IPS-15b (cell line): ENCODE measurements around the gene NRP1.

Source experiments
- H3K27me3 ChIP-seq: one replicate; pipeline ENCODE4 v1.6.1; 2013; ENCODE audit warnings: low read length; ENCODE audit not compliant: control insufficient read depth, insufficient read depth
- H3K36me3 ChIP-seq: one replicate; pipeline ENCODE4 v1.6.1; 2013; ENCODE audit warnings: low read length; ENCODE audit not compliant: control insufficient read depth, insufficient read depth
- H3K4me1 ChIP-seq: one replicate; pipeline ENCODE4 v1.6.1; 2013; ENCODE audit warnings: mild to moderate bottlenecking, low read length; ENCODE audit not compliant: control insufficient read depth, insufficient read depth
- H3K4me3 ChIP-seq: one replicate; pipeline ENCODE4 v1.5.1; 2013; ENCODE audit warnings: low read depth, low read length
- H3K9ac ChIP-seq: one replicate; pipeline ENCODE4 v1.6.1; 2013; ENCODE audit warnings: low read depth, mild to moderate bottlenecking, low read length
- H3K9me3 ChIP-seq: one replicate; pipeline ENCODE4 v1.6.1; 2013; ENCODE audit warnings: mild to moderate bottlenecking, low read length; ENCODE audit not compliant: control insufficient read depth, insufficient read depth

Gene NRP1

DNA sequence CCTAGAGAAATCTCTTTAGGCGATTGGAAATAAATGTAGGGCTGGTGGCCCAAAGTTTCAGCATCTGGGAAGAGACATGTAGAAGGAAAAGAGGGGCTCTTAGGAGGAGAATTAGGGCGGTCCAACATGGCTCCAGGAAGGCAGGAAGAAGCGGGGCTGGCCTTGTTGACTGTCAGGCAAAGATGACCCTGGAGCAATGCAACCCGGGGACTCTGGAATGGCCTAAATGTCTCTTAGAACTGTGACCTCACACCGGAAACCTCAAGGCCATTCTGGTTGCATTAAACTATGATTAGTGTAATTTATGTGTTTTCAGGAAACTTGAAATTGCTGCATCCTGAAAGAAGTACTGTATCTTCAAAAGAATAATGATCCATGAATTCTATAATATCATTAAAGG is 66.8 kb downstream of the NRP1 start:
- H3K9ac ChIP-seq = no peak overlapping the region
- no peaks in the 10 kb centered on the region for H3K36me3 ChIP-seq
- no peak overlapping the region for H3K4me3 ChIP-seq
- peaks cover 7% of the 10 kb centered on the region for H3K4me1 ChIP-seq
- H3K27me3 ChIP-seq = no peaks in the 10 kb centered on the region
- H3K9me3 ChIP-seq = no peaks in the 10 kb centered on the region

DNA sequence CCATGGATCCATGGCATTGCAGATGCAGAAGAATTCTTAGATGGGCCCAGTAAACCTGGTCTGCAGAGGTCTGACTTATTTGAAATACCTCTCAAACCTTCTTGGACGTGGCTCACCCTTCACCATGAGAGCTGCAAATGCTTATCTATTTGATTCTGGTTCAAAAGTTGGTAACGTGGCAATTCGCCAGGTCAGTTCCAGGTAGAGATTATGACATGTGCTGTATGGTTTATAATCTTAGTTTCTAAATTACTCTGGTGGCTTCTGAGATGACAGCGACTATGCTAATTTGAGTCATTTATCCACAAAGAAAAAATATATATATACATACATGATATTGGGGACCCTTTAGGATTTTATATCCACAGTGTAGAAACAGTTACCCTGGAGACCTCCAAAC is 68.8 kb downstream of the NRP1 start:
- no peaks in the 10 kb centered on the region for H3K27me3 ChIP-seq
- no peak overlapping the region for H3K4me3 ChIP-seq
- H3K9me3 ChIP-seq = no peaks in the 10 kb centered on the region
- no peaks in the 10 kb centered on the region for H3K36me3 ChIP-seq
- H3K4me1 ChIP-seq = no peaks in the 10 kb centered on the region
- no peak overlapping the region for H3K9ac ChIP-seq

DNA sequence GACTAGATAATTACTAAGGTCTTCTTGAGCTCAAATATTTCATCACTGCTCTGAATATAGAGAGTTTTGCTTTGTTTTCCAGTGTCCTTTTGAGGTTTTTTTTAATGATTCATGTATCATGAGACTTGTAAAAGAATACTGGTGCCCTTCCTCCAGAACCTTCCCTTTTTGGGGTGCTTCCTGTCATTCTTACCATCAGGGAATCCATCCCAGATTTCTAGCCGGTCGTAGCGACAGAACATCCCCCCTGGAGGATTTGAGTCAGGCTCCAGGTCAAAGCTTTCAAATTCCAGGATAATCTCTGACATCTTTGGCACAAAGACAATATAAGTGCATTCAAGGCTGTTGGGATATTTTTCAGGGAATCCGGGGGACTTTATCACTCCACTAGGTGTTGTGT is 71.0 kb downstream of the NRP1 start:
- Histone ChIP-seq H3K4me3 (no peak overlapping the region), H3K9me3 (no peaks in the 10 kb centered on the region), H3K27me3 (no peaks in the 10 kb centered on the region), H3K9ac (no peak overlapping the region), H3K4me1 (no peaks in the 10 kb centered on the region), H3K36me3 (no peaks in the 10 kb centered on the region)

DNA sequence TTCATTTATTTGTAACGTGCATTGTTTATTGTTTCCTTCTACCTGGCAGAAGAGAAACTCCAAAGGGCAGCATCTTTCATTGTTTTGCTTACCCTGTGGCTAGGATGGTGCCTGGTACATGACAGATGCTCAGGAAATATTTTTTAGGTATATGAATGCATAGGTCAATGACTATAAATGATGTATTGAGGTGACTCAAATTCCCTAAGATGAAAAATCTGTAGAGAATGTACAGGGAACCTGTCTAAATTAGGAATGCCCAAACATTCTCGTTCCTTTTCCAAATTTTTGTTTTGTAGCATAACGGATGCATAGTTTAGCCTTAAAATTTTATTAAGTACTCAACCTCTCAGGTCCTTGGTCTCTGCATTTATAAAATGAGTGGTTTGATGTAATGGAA is 71.6 kb downstream of the NRP1 start:
- Histone ChIP-seq H3K27me3 (no peaks in the 10 kb centered on the region), H3K36me3 (no peaks in the 10 kb centered on the region), H3K9me3 (no peaks in the 10 kb centered on the region), H3K4me3 (no peak overlapping the region), H3K9ac (no peak overlapping the region), H3K4me1 (no peaks in the 10 kb centered on the region)

DNA sequence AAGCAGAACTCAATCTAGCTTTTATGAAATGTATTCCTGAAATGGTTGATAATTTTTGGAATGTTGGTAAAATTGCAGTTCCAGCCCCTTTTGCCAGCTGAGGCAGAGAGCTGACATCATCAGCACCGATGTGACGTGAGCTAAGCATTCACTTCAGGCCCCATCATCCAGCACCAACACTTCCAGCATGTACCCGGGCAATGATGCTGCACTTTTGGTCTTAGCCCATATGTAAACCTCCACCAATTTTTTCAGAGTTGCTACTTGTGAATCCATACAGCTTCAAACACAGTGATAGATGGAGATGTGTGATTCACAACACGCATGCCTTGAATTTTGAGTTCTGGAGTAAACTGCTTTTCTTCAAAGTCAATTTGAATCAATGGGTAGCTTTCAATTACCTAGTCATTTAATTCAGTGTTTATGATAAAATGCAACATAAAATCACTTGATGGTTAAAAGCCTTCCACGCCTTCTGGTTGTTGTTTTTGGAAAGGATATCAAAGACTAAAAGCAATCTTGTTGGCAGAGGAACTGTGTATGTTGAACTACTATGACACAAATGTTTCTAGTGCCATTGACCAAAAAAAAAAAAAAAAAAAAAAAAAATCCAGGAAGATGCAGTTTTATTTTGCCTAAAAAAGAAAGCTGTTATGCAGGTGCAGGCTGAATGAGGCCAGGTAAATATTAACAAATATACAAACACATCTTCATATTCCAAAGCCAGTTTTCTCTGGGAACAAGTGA is 73.9 kb downstream of the NRP1 start:
- Histone ChIP-seq H3K9ac (no peak overlapping the region), H3K4me1 (no peaks in the 10 kb centered on the region), H3K36me3 (no peaks in the 10 kb centered on the region)

DNA sequence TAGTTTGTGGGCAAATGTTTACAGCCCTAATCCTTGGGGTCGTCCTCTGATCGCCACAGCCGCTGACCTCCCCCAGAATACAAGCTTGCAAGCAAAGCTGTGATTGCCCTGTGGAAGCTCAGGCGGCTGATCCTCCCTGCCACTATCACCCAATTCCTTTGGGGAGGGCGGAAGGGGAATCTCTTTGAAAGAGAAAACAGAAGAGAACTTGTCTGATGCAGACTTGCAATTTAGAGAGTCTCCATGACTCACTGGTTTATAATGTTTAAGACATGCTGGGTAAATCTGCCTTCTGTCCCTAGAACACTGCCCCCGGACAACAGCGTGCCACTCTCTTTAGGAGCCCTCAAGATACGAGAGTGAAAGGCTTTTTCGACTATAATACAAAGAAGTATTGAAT is 75.5 kb downstream of the NRP1 start:
- Histone ChIP-seq H3K4me3 (no peak overlapping the region), H3K4me1 (no peaks in the 10 kb centered on the region), H3K9me3 (no peaks in the 10 kb centered on the region), H3K36me3 (no peaks in the 10 kb centered on the region), H3K9ac (no peak overlapping the region), H3K27me3 (no peaks in the 10 kb centered on the region)

More for the DNA sequence above, 73.9 kb downstream of the NRP1 start:
- Histone ChIP-seq H3K4me3 (no peak overlapping the region), H3K27me3 (no peaks in the 10 kb centered on the region), H3K9me3 (no peaks in the 10 kb centered on the region)

DNA sequence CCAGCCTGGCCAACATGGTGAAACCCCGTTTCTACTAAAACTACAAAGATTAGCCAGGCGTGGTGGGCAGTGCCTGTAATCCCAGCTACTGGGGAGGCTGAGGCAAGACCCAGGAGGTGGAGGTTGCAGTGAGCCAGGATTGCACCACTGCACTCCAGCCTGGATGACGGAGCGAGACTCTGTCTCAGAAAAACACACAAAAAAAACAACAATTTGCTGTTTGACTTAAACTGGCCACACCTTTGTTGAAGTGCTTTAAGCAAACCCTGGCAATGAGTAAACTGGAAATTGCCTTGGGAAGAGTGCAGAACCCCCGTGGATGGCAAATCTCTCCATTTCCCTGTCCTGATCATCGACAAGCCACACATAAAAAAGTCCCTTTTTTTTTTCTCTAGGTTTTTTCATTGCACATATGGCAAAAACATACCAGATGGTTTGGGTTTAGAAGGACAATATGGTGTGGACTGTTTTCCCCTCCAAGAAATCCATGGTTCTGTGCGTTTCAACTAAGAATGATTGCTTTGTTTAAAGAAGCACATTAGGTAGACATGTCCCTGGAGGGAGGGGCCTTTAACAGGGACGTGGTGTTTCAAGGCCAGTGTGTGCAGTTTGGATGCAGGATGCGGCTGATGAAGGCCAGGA is 76.9 kb downstream of the NRP1 start:
- no peaks in the 10 kb centered on the region for H3K36me3 ChIP-seq
- no peak overlapping the region for H3K9ac ChIP-seq
- no peaks in the 10 kb centered on the region for H3K9me3 ChIP-seq
- no peak overlapping the region for H3K4me3 ChIP-seq
- H3K4me1 ChIP-seq = no peaks in the 10 kb centered on the region
- H3K27me3 ChIP-seq = no peaks in the 10 kb centered on the region

DNA sequence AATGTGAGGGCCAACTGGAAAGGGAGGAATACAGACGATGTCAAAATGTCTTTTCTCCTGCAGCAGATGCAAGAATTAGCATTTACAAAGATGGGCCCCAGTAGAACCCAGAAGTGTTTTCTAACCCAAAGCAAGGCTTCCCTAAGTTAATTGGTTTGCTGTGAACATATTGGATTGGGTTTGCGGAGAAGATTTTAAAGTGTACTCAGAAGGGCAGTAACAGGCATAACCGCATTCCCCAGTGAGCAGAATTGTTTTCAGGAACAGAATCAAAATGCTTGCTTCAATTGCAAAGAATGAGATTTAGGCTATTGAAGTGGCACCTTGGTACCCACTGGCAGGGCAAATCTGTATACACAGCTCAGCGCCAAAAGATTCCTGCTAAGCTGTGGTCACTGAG is 78.0 kb downstream of the NRP1 start:
- Histone ChIP-seq H3K36me3 (no peaks in the 10 kb centered on the region), H3K4me1 (no peaks in the 10 kb centered on the region), H3K9me3 (no peaks in the 10 kb centered on the region), H3K4me3 (no peak overlapping the region), H3K9ac (no peak overlapping the region), H3K27me3 (no peaks in the 10 kb centered on the region)

DNA sequence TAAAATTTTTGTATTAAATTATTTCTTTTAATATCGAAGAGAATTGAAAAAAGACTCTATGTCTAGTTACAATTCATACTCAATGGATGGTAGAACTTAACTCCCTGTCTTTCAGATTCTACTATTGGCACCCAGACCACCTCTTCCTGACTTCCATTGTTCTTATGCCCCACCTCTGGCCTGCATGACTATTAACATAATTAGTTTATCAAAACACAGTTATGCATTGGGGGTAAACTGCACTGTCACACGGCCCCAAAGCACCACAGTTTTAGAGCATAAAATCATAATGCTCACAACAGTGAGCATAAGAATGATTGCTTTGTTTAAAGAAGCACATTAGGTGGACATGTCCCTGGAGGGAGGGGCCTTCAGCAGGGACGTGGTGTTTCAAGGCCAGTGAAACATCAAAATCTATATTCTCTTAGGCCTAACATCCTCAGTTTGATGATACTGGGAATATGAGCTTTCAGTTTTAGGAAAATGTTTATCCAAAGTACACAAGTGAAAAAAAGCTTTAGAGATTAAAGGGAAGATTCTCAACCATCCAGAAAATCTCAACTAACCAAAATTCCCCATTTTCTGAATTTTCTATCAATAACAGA is 79.8 kb downstream of the NRP1 start:
- H3K4me3 ChIP-seq = no peak overlapping the region
- no peaks in the 10 kb centered on the region for H3K9me3 ChIP-seq
- H3K36me3 ChIP-seq = no peaks in the 10 kb centered on the region
- H3K4me1 ChIP-seq = no peaks in the 10 kb centered on the region
- H3K9ac ChIP-seq = no peak overlapping the region
- H3K27me3 ChIP-seq = no peaks in the 10 kb centered on the region

DNA sequence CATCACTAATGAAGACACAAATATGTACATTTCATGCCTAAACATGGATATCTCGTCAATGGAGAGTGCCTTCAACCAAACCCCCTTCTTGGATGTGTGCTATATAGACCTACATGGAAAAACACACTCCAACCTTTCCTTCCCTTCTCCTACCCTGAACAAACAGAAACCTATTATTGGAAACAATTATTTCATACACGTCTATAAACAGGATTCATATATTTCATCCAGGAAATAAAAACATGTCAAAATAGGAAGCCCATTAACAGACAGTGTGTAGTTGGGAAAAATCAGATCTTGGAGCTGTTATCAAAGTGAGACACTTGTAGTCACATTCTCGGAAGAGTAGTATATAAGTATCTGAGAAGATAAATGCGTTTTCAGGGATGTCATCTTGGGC is 81.1 kb downstream of the NRP1 start:
- no peak overlapping the region for H3K9ac ChIP-seq

DNA sequence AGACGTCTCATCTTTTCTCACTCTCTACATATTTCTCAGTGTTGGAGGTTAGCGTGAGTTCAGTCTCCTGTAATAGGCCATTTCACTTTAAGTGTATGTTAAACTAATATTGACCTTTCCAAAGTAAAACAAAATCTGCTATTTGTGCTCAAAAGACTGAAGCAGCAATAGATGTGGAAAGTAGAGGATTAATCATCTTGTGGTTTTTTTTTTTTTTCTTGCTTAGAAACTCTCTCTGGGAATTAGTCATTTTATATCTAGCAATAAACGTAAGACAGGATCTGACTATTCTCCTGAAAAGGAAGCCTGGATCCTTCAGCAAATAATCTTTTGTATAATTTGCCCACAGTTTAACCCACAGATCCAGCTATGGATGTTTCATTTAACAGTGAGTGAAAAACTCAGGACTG is 81.7 kb downstream of the NRP1 start:
- H3K27me3 ChIP-seq = no peaks in the 10 kb centered on the region
- H3K9me3 ChIP-seq = no peaks in the 10 kb centered on the region
- no peaks in the 10 kb centered on the region for H3K4me1 ChIP-seq
- H3K9ac ChIP-seq = no peak overlapping the region
- no peaks in the 10 kb centered on the region for H3K36me3 ChIP-seq
- H3K4me3 ChIP-seq = no peak overlapping the region

More for the DNA sequence above, 81.1 kb downstream of the NRP1 start:
- Histone ChIP-seq H3K4me1 (no peaks in the 10 kb centered on the region), H3K27me3 (no peaks in the 10 kb centered on the region), H3K9me3 (no peaks in the 10 kb centered on the region), H3K4me3 (no peak overlapping the region), H3K36me3 (no peaks in the 10 kb centered on the region)

DNA sequence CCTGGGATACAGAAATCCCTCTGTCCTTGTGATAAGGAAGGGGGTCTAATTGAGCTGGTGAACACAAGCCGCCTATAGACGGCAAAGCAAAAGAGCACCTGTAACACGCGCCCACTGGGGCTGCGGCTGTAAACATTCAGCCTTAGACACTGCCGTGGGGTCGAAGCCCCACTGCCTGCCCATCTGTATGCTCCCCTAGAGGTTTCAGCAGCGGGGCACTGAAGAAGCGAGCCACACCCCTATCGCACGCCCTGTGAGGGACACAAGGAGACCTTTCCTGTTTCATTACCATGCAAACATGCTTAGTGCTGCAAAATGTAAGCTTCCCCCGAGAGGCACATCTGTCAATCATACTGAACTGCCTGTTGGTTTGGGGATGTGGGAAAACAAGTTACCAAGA is 82.1 kb downstream of the NRP1 start:
- Histone ChIP-seq H3K27me3 (no peaks in the 10 kb centered on the region), H3K4me3 (no peak overlapping the region), H3K4me1 (no peaks in the 10 kb centered on the region), H3K9ac (no peak overlapping the region), H3K9me3 (no peaks in the 10 kb centered on the region), H3K36me3 (no peaks in the 10 kb centered on the region)
